PC-9 (cell line): ENCODE measurements around the gene KCNMB1. TPM values are rescaled to one million over a fixed set of nuclear protein-coding genes. Genes with fewer than 3 reads are reported as not detected.

Experiments used
- BruUV-seq: library from RNA; stranded (reverse); fragments of 400-500 nt; replicated peaks from 2 replicates; lab custom pipeline; 2021; lab: Mats Ljungman, UMichigan
- CTCF ChIA-PET: fragments of 300-600 bp; sonication (Branson Sonifier 250); formaldehyde crosslinking; loops from one replicate; lab custom pipeline; 2022; ENCODE audit warnings: antibody characterized with exemption; lab: Charles Lee
- POLR2A ChIA-PET: fragments of 300-600 bp; sonication (Branson Sonifier 250); formaldehyde crosslinking; loops from one replicate; lab custom pipeline; 2022; ENCODE audit warnings: antibody characterized with exemption; ENCODE audit not compliant: unreplicated experiment; lab: Charles Lee
- DNase-seq, 2 experiments: peaks; one replicate each; pipeline versions ENCODE4 v3.0.0 to v3.0.0-alpha.2; 2015 to 2022; ENCODE audit warnings: mixed read lengths in 1 of 2
- H2AFZ ChIP-seq: fragments of 200-600 bp; sonication (generic); 2 replicates; pipeline ENCODE4 v1.8.1; 2017; ENCODE audit warnings: antibody characterized with exemption
- H3F3A ChIP-seq: fragments of 200-600 bp; sonication (generic); 2 replicates; pipeline ENCODE4 v1.8.1; 2017; ENCODE audit warnings: antibody characterized with exemption, mild to moderate bottlenecking, low read depth; ENCODE audit not compliant: insufficient read depth
- H3K27ac ChIP-seq: fragments of 200-600 bp; sonication (generic); 2 replicates; pipeline ENCODE4 v1.6.1; 2016; ENCODE audit warnings: mixed run types
- H3K27me3 ChIP-seq: fragments of 200-600 bp; sonication (generic); 2 replicates; pipeline ENCODE4 v1.6.1; 2016; ENCODE audit warnings: low read depth, mixed run types; ENCODE audit not compliant: insufficient read depth
- H3K36me3 ChIP-seq: fragments of 200-600 bp; sonication (generic); 2 replicates; pipeline ENCODE4 v1.6.1; 2016; ENCODE audit warnings: low read depth, mixed run types
- H3K4me1 ChIP-seq: fragments of 200-600 bp; sonication (generic); replicated peaks from 2 replicates; pipeline ENCODE4 v1.6.1; 2016; ENCODE audit warnings: mixed run types; ENCODE audit not compliant: insufficient read depth
- H3K4me2 ChIP-seq: fragments of 200-600 bp; sonication (generic); 2 replicates; pipeline ENCODE4 v1.6.1; 2017; ENCODE audit warnings: mixed run types
- H3K4me3 ChIP-seq: fragments of 200-600 bp; sonication (generic); 2 replicates; pipeline ENCODE4 v1.6.1; 2016; ENCODE audit warnings: mixed run types
- H3K79me2 ChIP-seq: fragments of 200-600 bp; sonication (generic); 2 replicates; pipeline ENCODE4 v1.6.1; 2017; ENCODE audit warnings: low read depth, mixed run types
- H3K9me2 ChIP-seq: fragments of 200-600 bp; sonication (generic); 2 replicates; pipeline ENCODE4 v1.8.1; 2017; ENCODE audit warnings: mild to moderate bottlenecking; ENCODE audit not compliant: insufficient read depth
- H3K9me3 ChIP-seq: fragments of 200-600 bp; sonication (generic); 2 replicates; pipeline ENCODE4 v1.8.1; 2016; ENCODE audit warnings: low read depth; ENCODE audit not compliant: insufficient read depth
- H4K20me1 ChIP-seq: fragments of 200-600 bp; sonication (generic); 2 replicates; pipeline ENCODE4 v1.8.1; 2017; ENCODE audit not compliant: insufficient read depth
- CTCF ChIP-seq: fragments of 200-600 bp; sonication (generic); conservative IDR thresholded peaks from 2 replicates; pipeline ENCODE4 v1.6.1; 2017; ENCODE audit warnings: mixed run types, antibody characterized with exemption, mild to moderate bottlenecking, moderate library complexity
- EZH2 ChIP-seq: fragments of 200-600 bp; sonication (generic); IDR thresholded peaks from 2 replicates; pipeline ENCODE4 v1.8.0; 2017; ENCODE audit warnings: antibody characterized with exemption, low read depth
- intact Hi-C: fragments of 100-400 bp; cut with micrococcal nuclease; formaldehyde crosslinking; loops from one replicate; pipeline ENCODE4 v1.10.0; 2022; ENCODE audit not compliant: unreplicated experiment
- total RNA-seq: library from RNA; stranded (reverse); gene quantifications from 2 replicates; pipeline ENCODE4 v1.2.3, GENCODE V29; 2021

The KCNMB1 gene
- total RNA-seq, 1 experiment from 2014 or later = not detected

GRCh38 chr5:170342153-170342725, 46.9 kb downstream of the KCNMB1 start:
- CTCF ChIA-PET = no interaction called here
- Histone ChIP-seq H3K9me3 (no peaks in the 10 kb centered on the region), H3K9me2 (no peaks in the 10 kb centered on the region), H3K27ac (no peak overlapping the region), H3K4me1 (no peaks in the 10 kb centered on the region), H3K4me3 (no peak overlapping the region), H3K79me2 (no peaks in the 10 kb centered on the region), H3F3A (no peaks in the 10 kb centered on the region), H3K4me2 (no peak overlapping the region), H3K27me3 (peaks cover 6% of the 10 kb centered on the region; the same call in 1 of the 2 replicates), H3K36me3 (no peaks in the 10 kb centered on the region), H4K20me1 (no peaks in the 10 kb centered on the region), H2AFZ (no peak overlapping the region)
- no peak for DNase-seq
- intact Hi-C loops = no loop called here
- no TSS peak for BruUV-seq
- TF ChIP-seq EZH2 (no peak), CTCF (no peak)
- POLR2A ChIA-PET = no interaction called here

GRCh38 chr5:170341545-170341944, 47.6 kb downstream of the KCNMB1 start:
- Histone ChIP-seq H3K27ac (no peak overlapping the region), H4K20me1 (no peaks in the 10 kb centered on the region), H3K4me2 (no peak overlapping the region), H3K36me3 (no peaks in the 10 kb centered on the region), H3K79me2 (no peaks in the 10 kb centered on the region), H3K27me3 (peaks cover 6% of the 10 kb centered on the region; the same call in 1 of the 2 replicates), H3K9me2 (no peaks in the 10 kb centered on the region), H3F3A (no peaks in the 10 kb centered on the region), H3K9me3 (no peaks in the 10 kb centered on the region), H3K4me1 (no peaks in the 10 kb centered on the region), H2AFZ (no peak overlapping the region), H3K4me3 (no peak overlapping the region)
- POLR2A ChIA-PET = no interaction called here
- DNase-seq = no peak
- TF ChIP-seq CTCF (no peak), EZH2 (no peak)
- intact Hi-C loops = no loop called here
- CTCF ChIA-PET = no interaction called here
- no TSS peak for BruUV-seq

GRCh38 chr5:170339780-170340167, 49.4 kb downstream of the KCNMB1 start:
- H3K27me3 ChIP-seq = no peaks in the 10 kb centered on the region; the same call in 1 of the 2 replicates
- H3K27ac ChIP-seq = no peak overlapping the region
- no peaks in the 10 kb centered on the region for H3K79me2 ChIP-seq
- H3K9me3 ChIP-seq = no peaks in the 10 kb centered on the region
- no peak overlapping the region for H3K4me3 ChIP-seq
- H2AFZ ChIP-seq = no peak overlapping the region
- H4K20me1 ChIP-seq = no peaks in the 10 kb centered on the region
- intact Hi-C loops = no loop called here
- no peaks in the 10 kb centered on the region for H3K36me3 ChIP-seq
- H3K4me2 ChIP-seq = no peak overlapping the region
- ChIA-PET POLR2A (no interaction called here), CTCF (no interaction called here)
- DNase-seq = no peak
- no TSS peak for BruUV-seq
- H3F3A ChIP-seq = no peaks in the 10 kb centered on the region
- no peaks in the 10 kb centered on the region for H3K9me2 ChIP-seq
- H3K4me1 ChIP-seq = no peaks in the 10 kb centered on the region
- no peak for TF ChIP-seq EZH2
- no peak for TF ChIP-seq CTCF
